Liver (tissue), 3 donors: ENCODE results near the gene UNC45B.

Experiments used
- JUND ChIP-seq, 2 donors: IDR thresholded peaks; 2 replicates each; pipeline ENCODE4 v1.6.1; 2016; ENCODE audit warnings: antibody characterized with exemption in 2 of 2
- RAD21 ChIP-seq, 2 donors: IDR thresholded peaks; 2 replicates each; pipeline ENCODE4 v1.6.1; 2016; ENCODE audit warnings: antibody characterized with exemption in 2 of 2, mild to moderate bottlenecking in 2 of 2
- RXRA ChIP-seq, 2 donors: IDR thresholded peaks; 2 replicates each; pipeline ENCODE4 v1.6.1; 2017 to 2018; ENCODE audit warnings: antibody characterized with exemption in 2 of 2, mild to moderate bottlenecking in 1 of 2
- SP1 ChIP-seq: IDR thresholded peaks from 2 replicates; pipeline ENCODE4 v1.6.1; 2018; ENCODE audit warnings: antibody characterized with exemption, mild to moderate bottlenecking
- TAF1 ChIP-seq: conservative IDR thresholded peaks from 2 replicates; pipeline ENCODE4 v1.6.1; 2016; ENCODE audit warnings: antibody characterized with exemption, mild to moderate bottlenecking
- YY1 ChIP-seq: IDR thresholded peaks from 2 replicates; pipeline ENCODE4 v1.6.1; 2016; ENCODE audit warnings: antibody characterized with exemption, mild to moderate bottlenecking
- TF ChIP-seq, protein P1 (sequence below): fragments of 150-350 bp; IDR thresholded peaks from 2 replicates; pipeline ENCODE4 v1.5.1; 2017; ENCODE audit warnings: improper control_type of control experiment, low read depth, low read length; ENCODE audit not compliant: missing input control
- TF ChIP-seq, protein P2 (sequence below): IDR thresholded peaks from 2 replicates; pipeline ENCODE4 v1.6.1; 2016; ENCODE audit warnings: antibody characterized with exemption
- TF ChIP-seq, protein P3 (sequence below): IDR thresholded peaks from 2 replicates; pipeline ENCODE4 v1.6.1; 2016; ENCODE audit warnings: antibody characterized with exemption, mild to moderate bottlenecking
- TF ChIP-seq, protein P4 (sequence below): IDR thresholded peaks from 2 replicates; pipeline ENCODE4 v1.6.1; 2016; ENCODE audit warnings: antibody characterized with exemption
- donor health status: healthy.
- donor health status: healthy.

DNA sequence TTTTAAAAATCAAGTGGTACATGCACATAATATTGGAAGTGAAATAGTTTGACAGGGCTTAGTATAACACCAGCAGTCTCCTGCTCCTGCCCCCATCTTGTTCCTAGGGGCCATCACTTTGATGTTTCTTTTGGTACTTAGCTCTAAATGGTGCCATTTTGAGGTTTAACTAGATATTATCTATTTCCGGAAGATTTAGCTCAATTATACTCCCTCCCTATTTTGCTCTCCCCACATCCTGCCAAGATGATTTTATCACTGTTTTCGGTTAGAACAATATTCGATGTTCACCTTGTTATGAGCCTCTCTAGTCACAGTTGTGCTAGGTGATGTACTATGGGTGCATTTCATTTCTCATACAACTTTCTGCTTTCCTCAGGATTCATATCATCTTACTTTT is 66.6 kb downstream of the UNC45B start:
- TF ChIP-seq, protein P1, sequence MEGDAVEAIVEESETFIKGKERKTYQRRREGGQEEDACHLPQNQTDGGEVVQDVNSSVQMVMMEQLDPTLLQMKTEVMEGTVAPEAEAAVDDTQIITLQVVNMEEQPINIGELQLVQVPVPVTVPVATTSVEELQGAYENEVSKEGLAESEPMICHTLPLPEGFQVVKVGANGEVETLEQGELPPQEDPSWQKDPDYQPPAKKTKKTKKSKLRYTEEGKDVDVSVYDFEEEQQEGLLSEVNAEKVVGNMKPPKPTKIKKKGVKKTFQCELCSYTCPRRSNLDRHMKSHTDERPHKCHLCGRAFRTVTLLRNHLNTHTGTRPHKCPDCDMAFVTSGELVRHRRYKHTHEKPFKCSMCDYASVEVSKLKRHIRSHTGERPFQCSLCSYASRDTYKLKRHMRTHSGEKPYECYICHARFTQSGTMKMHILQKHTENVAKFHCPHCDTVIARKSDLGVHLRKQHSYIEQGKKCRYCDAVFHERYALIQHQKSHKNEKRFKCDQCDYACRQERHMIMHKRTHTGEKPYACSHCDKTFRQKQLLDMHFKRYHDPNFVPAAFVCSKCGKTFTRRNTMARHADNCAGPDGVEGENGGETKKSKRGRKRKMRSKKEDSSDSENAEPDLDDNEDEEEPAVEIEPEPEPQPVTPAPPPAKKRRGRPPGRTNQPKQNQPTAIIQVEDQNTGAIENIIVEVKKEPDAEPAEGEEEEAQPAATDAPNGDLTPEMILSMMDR = no peak
- TF ChIP-seq RAD21 (IDR thresholded peaks at IDR 0.05) (no peak), YY1 (no peak), JUND (IDR thresholded peaks at IDR 0.05) (no peak), RXRA (IDR thresholded peaks at IDR 0.05) (no peak), SP1 (no peak), TAF1 (no peak)
- TF ChIP-seq, protein P2, sequence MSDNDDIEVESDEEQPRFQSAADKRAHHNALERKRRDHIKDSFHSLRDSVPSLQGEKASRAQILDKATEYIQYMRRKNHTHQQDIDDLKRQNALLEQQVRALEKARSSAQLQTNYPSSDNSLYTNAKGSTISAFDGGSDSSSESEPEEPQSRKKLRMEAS = no peak
- TF ChIP-seq, protein P3, sequence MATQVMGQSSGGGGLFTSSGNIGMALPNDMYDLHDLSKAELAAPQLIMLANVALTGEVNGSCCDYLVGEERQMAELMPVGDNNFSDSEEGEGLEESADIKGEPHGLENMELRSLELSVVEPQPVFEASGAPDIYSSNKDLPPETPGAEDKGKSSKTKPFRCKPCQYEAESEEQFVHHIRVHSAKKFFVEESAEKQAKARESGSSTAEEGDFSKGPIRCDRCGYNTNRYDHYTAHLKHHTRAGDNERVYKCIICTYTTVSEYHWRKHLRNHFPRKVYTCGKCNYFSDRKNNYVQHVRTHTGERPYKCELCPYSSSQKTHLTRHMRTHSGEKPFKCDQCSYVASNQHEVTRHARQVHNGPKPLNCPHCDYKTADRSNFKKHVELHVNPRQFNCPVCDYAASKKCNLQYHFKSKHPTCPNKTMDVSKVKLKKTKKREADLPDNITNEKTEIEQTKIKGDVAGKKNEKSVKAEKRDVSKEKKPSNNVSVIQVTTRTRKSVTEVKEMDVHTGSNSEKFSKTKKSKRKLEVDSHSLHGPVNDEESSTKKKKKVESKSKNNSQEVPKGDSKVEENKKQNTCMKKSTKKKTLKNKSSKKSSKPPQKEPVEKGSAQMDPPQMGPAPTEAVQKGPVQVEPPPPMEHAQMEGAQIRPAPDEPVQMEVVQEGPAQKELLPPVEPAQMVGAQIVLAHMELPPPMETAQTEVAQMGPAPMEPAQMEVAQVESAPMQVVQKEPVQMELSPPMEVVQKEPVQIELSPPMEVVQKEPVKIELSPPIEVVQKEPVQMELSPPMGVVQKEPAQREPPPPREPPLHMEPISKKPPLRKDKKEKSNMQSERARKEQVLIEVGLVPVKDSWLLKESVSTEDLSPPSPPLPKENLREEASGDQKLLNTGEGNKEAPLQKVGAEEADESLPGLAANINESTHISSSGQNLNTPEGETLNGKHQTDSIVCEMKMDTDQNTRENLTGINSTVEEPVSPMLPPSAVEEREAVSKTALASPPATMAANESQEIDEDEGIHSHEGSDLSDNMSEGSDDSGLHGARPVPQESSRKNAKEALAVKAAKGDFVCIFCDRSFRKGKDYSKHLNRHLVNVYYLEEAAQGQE = no peak
- TF ChIP-seq, protein P4, sequence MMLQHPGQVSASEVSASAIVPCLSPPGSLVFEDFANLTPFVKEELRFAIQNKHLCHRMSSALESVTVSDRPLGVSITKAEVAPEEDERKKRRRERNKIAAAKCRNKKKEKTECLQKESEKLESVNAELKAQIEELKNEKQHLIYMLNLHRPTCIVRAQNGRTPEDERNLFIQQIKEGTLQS = no peak
